Mesenchymal stem cell (in vitro differentiated cells and primary cell): ENCODE results near the gene ATXN7L1.

Experiments
- DNase-seq: peaks from one replicate; pipeline ENCODE4 v3.0.0-alpha.2; 2013
- H2AFZ ChIP-seq: one replicate; pipeline ENCODE4 v1.6.1; 2013; ENCODE audit warnings: low read depth, mild to moderate bottlenecking, control low read depth, inconsistent platforms, low read length, moderate library complexity
- H2AK5ac ChIP-seq: 2 replicates; pipeline ENCODE4 v1.6.1; 2013; ENCODE audit warnings: low read length, moderate library complexity, mild to moderate bottlenecking, inconsistent platforms; ENCODE audit not compliant: severe bottlenecking
- H2BK120ac ChIP-seq: one replicate; pipeline ENCODE4 v1.6.1; 2013; ENCODE audit warnings: low read depth, mild to moderate bottlenecking, inconsistent platforms, low read length, moderate library complexity
- H2BK12ac ChIP-seq, 2 experiments: one replicate each; pipeline ENCODE4 v1.6.1; 2013; ENCODE audit warnings: inconsistent platforms in 2 of 2, low read length in 2 of 2, mild to moderate bottlenecking in 2 of 2, moderate library complexity in 2 of 2, control low read depth in 1 of 2
- H2BK15ac ChIP-seq: one replicate; pipeline ENCODE4 v1.6.1; 2013; ENCODE audit warnings: mild to moderate bottlenecking, low read depth, inconsistent platforms; ENCODE audit not compliant: poor library complexity, severe bottlenecking
- H2BK5ac ChIP-seq: 2 replicates; pipeline ENCODE4 v1.6.1; 2013; ENCODE audit warnings: low read depth, mild to moderate bottlenecking, low read length, control low read depth, inconsistent platforms; ENCODE audit not compliant: poor library complexity, severe bottlenecking
- H3K14ac ChIP-seq, 2 experiments: one replicate each; pipeline ENCODE4 v1.6.1; 2013; ENCODE audit warnings: inconsistent platforms in 2 of 2, low read length in 2 of 2, control low read depth in 1 of 2, mild to moderate bottlenecking in 1 of 2, moderate library complexity in 1 of 2
- H3K18ac ChIP-seq, 2 experiments: one replicate each; pipeline ENCODE4 v1.6.1; 2013; ENCODE audit warnings: inconsistent platforms in 2 of 2, low read length in 2 of 2, control low read depth in 1 of 2, low read depth in 1 of 2, mild to moderate bottlenecking in 1 of 2
- H3K23ac ChIP-seq, 2 experiments: one replicate each; pipeline ENCODE4 v1.6.1; 2013; ENCODE audit warnings: inconsistent platforms in 2 of 2, low read length in 2 of 2, mild to moderate bottlenecking in 2 of 2, moderate library complexity in 2 of 2, control low read depth in 1 of 2
- H3K27ac ChIP-seq: 2 replicates; pipeline ENCODE4 v1.5.1; 2013; ENCODE audit warnings: mild to moderate bottlenecking, moderate library complexity, low read length, control low read depth, inconsistent platforms; ENCODE audit not compliant: poor library complexity, severe bottlenecking
- H3K27me3 ChIP-seq, 2 experiments: 2 replicates each; pipeline versions ENCODE4 v1.6.1 to v1.7.0; 2013; ENCODE audit warnings: low read length in 2 of 2, mild to moderate bottlenecking in 2 of 2, moderate library complexity in 2 of 2, control low read depth in 1 of 2, inconsistent platforms in 1 of 2; ENCODE audit not compliant: control insufficient read depth in 1 of 2, insufficient read depth in 1 of 2
- H3K36me3 ChIP-seq, 2 experiments: 2 replicates each; pipeline versions ENCODE4 v1.6.1 to v1.7.0; 2013; ENCODE audit warnings: low read length in 2 of 2, control low read depth in 1 of 2, inconsistent platforms in 1 of 2, low read depth in 1 of 2, mild to moderate bottlenecking in 1 of 2; ENCODE audit not compliant: insufficient read depth in 2 of 2, control insufficient read depth in 1 of 2
- H3K4ac ChIP-seq, 2 experiments: one replicate each; pipeline ENCODE4 v1.6.1; 2013; ENCODE audit warnings: inconsistent platforms in 2 of 2, low read length in 2 of 2, mild to moderate bottlenecking in 2 of 2, moderate library complexity in 2 of 2, control low read depth in 1 of 2, low read depth in 1 of 2
- H3K4me1 ChIP-seq: 2 replicates; pipeline ENCODE4 v1.6.1; 2013; ENCODE audit warnings: low read depth, low read length, control low read depth; ENCODE audit not compliant: control insufficient read depth, insufficient read depth
- H3K4me2 ChIP-seq: 2 replicates; pipeline ENCODE4 v1.6.1; 2013; ENCODE audit warnings: low read length, mild to moderate bottlenecking, inconsistent platforms; ENCODE audit not compliant: poor library complexity, severe bottlenecking
- H3K4me3 ChIP-seq, 2 experiments: 2 replicates each; pipeline versions ENCODE4 v1.5.1 to v1.7.0; 2013; ENCODE audit warnings: low read length in 2 of 2, mild to moderate bottlenecking in 2 of 2, control low read depth in 1 of 2, low read depth in 1 of 2; ENCODE audit not compliant: insufficient read depth in 1 of 2
- H3K79me1 ChIP-seq: replicated peaks from 2 replicates; pipeline ENCODE4 v1.6.1; 2013; ENCODE audit warnings: mild to moderate bottlenecking, control low read depth, low read length, inconsistent platforms; ENCODE audit not compliant: poor library complexity, severe bottlenecking
- H3K9ac ChIP-seq: 2 replicates; pipeline ENCODE4 v1.7.0; 2013; ENCODE audit warnings: mild to moderate bottlenecking, low read length, moderate library complexity
- H3K9me3 ChIP-seq: 2 replicates; pipeline ENCODE4 v1.7.0; 2013; ENCODE audit warnings: mild to moderate bottlenecking, low read length; ENCODE audit not compliant: control insufficient read depth
- H4K8ac ChIP-seq: one replicate; pipeline ENCODE4 v1.6.1; 2013; ENCODE audit warnings: inconsistent platforms, mild to moderate bottlenecking, low read length, moderate library complexity
- H4K91ac ChIP-seq: one replicate; pipeline ENCODE4 v1.6.1; 2013; ENCODE audit warnings: mild to moderate bottlenecking, low read length, inconsistent platforms
- WGBS: methylation state at CpG from one replicate; pipeline ENCODE4 v1.1.7; 2013; ENCODE audit warnings: mixed read lengths; 5-methylcytosine and 5-hydroxymethylcytosine counted together

The ATXN7L1 gene

GRCh38 chr7:105583061-105583460 lies 293.3 kb downstream of the ATXN7L1 start:
- no peaks in the 10 kb centered on the region for H3K27me3 ChIP-seq
- H3K23ac ChIP-seq, result no peak overlapping the region
- no peak overlapping the region for H3K14ac ChIP-seq
- H2BK120ac ChIP-seq, result no peak overlapping the region
- H3K4me3 ChIP-seq, result no peak overlapping the region
- H2BK15ac ChIP-seq, result no peak overlapping the region
- H2BK12ac ChIP-seq, result no peak overlapping the region
- no peak overlapping the region for H3K18ac ChIP-seq
- WGBS, result 98% methylated on average over 24 of the region's 39 CpGs
- H3K4me1 ChIP-seq, result peaks cover 11% of the 10 kb centered on the region
- H3K79me1 ChIP-seq, result no peaks in the 10 kb centered on the region
- H4K8ac ChIP-seq, result no peak overlapping the region
- no peak overlapping the region for H3K4me2 ChIP-seq
- peaks cover 7% of the 10 kb centered on the region for H3K9me3 ChIP-seq
- H3K36me3 ChIP-seq, result no peaks in the 10 kb centered on the region
- no peak overlapping the region for H2AK5ac ChIP-seq
- H2AFZ ChIP-seq, result no peak overlapping the region
- no peak overlapping the region for H4K91ac ChIP-seq
- H2BK5ac ChIP-seq, result no peak overlapping the region
- DNase-seq, result no peak
- no peak overlapping the region for H3K9ac ChIP-seq
- no peak overlapping the region for H3K27ac ChIP-seq
- H3K4ac ChIP-seq, result no peak overlapping the region

GRCh38 chr7:105581066-105581811 lies 295.2 kb downstream of the ATXN7L1 start, which contains the start of gene EFCAB10:
TSS of gene EFCAB10 (minus strand) at chr7:105581493. CDS start at chr7:105581463, 30 bp downstream.
- Histone ChIP-seq H2BK5ac (peak within 1 kb of the TSS; percentile 33), H3K14ac (no peak within 1 kb of the TSS), H3K4me1 (peaks cover 11% of the 10 kb centered on the region), H3K9ac (peak within 1 kb of the TSS; percentile 79), H3K79me1 (no peaks in the 10 kb centered on the region), H3K4me3 (peak within 1 kb of the TSS; percentile 33 to 75), H4K91ac (no peak within 1 kb of the TSS), H2AK5ac (peak within 1 kb of the TSS; percentile 23), H4K8ac (peak within 1 kb of the TSS; percentile 67), H2BK15ac (no peak within 1 kb of the TSS), H2BK12ac (no peak within 1 kb of the TSS), H3K36me3 (no peaks in the 10 kb centered on the region), H2AFZ (peak within 1 kb of the TSS; percentile 69), H3K27me3 (no peaks in the 10 kb centered on the region), H3K9me3 (peaks cover 7% of the 10 kb centered on the region), H3K23ac (no peak within 1 kb of the TSS), H2BK120ac (no peak within 1 kb of the TSS), H3K4me2 (peak within 1 kb of the TSS; percentile 56), H3K27ac (peak within 1 kb of the TSS; percentile 31), H3K18ac (peak within 1 kb of the TSS in 1 of 2 experiments; percentile 22), H3K4ac (no peak within 1 kb of the TSS)
- 16% methylated on average over 34 of the region's 36 CpGs for WGBS
- peak; percentile 69 for DNase-seq

GRCh38 chr7:105580022-105580740 lies 296.2 kb downstream of the ATXN7L1 start:
- H3K4ac ChIP-seq, result no peak overlapping the region
- no peak overlapping the region for H2BK15ac ChIP-seq
- H3K23ac ChIP-seq, result no peak overlapping the region
- H3K4me2 ChIP-seq, result no peak overlapping the region
- no peak overlapping the region for H2AFZ ChIP-seq
- DNase-seq, result no peak
- H2BK120ac ChIP-seq, result no peak overlapping the region
- no peak overlapping the region for H3K14ac ChIP-seq
- no peak overlapping the region for H2BK5ac ChIP-seq
- no peak overlapping the region for H2BK12ac ChIP-seq
- WGBS, result 82% methylated on average over 14 of the region's 22 CpGs
- no peaks in the 10 kb centered on the region for H3K27me3 ChIP-seq
- no peak overlapping the region for H3K18ac ChIP-seq
- H4K8ac ChIP-seq, result no peak overlapping the region
- no peak overlapping the region for H3K4me3 ChIP-seq
- peaks cover 7% of the 10 kb centered on the region for H3K9me3 ChIP-seq
- no peaks in the 10 kb centered on the region for H3K79me1 ChIP-seq
- no peak overlapping the region for H2AK5ac ChIP-seq
- H3K4me1 ChIP-seq, result peaks cover 11% of the 10 kb centered on the region
- no peak overlapping the region for H4K91ac ChIP-seq
- no peak overlapping the region for H3K9ac ChIP-seq
- H3K27ac ChIP-seq, result no peak overlapping the region
- H3K36me3 ChIP-seq, result no peaks in the 10 kb centered on the region

- Histone ChIP-seq H3K79me1 (no peaks in the 10 kb centered on the region), H2BK5ac (no peak overlapping the region), H3K4me3 (no peak overlapping the region), H3K4me2 (no peak overlapping the region), H3K4ac (no peak overlapping the region), H2BK15ac (no peak overlapping the region), H2BK12ac (no peak overlapping the region), H3K23ac (no peak overlapping the region), H4K8ac (no peak overlapping the region), H3K4me1 (peaks cover 11% of the 10 kb centered on the region), H3K9me3 (no peaks in the 10 kb centered on the region), H3K27me3 (no peaks in the 10 kb centered on the region), H3K36me3 (no peaks in the 10 kb centered on the region), H3K27ac (no peak overlapping the region), H4K91ac (no peak overlapping the region), H3K18ac (no peak overlapping the region), H2AFZ (no peak overlapping the region), H3K14ac (no peak overlapping the region), H2AK5ac (no peak overlapping the region), H2BK120ac (no peak overlapping the region), H3K9ac (no peak overlapping the region)
- DNase-seq, result no peak
These were observed 297.9 kb downstream of the ATXN7L1 start for GRCh38 chr7:105578496-105578895.
